GM21528 (cell line): ENCODE results near the gene POU6F2.
"Not testable (repeated sequence)": the region's sequence is repeated elsewhere in the genome, so short reads cannot be mapped to it uniquely, and the experiment has no call there.

Source experiments
- ATAC-seq: cut with Tn5 transposase; IDR thresholded peaks from one replicate; pipeline ENCODE4 v1.9.1; 2021; ENCODE audit warnings: mild to moderate bottlenecking, moderate library complexity; ENCODE audit not compliant: unreplicated experiment, low FRiP score

Gene POU6F2

DNA sequence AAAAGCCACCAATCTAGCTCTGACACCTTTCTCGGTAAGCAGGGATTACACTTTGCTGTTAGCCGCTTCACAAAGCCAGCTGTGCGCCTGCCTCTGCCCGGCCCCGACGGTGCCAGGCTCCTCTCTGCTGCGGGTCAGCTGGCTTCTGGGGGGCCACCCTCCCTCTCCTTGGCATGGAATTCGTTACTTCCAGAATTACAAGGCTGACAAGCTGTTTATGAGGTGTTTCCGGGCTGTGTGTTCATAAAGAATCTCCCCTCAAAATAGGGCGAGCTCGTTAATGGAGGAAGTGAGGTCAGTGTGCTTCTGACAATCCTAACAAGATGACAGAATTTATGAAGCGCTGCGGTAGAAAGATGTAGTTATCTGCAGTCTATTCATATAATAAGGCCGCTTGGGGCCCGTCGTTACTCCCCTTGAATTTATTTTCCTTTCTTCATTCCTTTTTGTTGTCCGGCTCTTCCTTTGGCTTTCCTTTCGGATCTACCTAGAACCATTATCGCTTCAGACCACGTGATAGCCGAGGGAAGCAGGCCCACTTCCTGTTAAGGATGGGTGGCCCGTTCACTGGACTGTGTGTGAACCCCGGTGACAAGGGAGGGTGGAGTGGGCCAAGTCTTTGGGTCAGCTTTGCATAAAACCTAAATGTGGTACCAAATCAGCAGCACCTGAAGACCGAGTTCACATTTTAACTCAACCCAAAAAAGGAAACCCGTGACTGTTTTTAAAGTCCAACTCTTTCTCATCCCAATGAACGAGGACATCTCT lies 315.5 kb downstream of the POU6F2 start:
- ATAC-seq, result no peak

DNA sequence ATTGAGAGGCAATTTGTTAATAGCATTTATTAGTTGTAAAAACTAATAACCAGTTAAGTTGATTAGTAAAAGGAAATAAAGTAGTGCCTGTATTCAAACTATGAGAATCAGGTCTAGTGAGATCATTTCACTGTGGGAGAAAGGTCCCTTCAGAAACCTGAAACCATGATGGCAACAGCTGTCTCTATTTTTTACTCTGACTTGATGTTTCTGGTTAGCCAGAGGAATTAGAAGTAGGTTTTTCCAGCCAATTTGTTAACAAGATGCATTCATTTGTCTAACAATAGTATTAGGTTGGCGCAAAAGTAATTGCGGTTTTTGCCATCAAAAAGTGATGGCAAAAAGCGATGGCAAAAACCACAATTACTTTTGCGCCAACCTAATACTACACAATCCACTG lies 316.3 kb downstream of the POU6F2 start:
- no peak for ATAC-seq

DNA sequence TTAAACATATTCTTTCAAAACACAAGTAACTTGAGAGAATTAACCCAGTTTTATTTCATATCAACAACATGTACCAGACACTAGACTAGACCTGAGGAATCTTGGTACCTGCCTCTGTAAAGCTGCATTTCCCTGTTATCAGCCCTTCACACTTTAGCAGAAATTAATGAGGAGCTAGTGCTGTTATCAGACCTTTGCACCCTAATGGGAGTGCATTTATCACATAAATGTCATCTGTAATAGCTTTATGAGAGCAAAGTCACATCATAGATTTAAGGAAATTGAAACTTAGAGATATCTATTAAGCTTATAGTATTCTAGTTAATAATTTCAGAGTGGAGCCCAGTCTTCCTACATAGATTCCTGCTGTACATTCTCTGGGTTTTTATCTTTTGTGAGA lies 318.1 kb downstream of the POU6F2 start:
- no peak for ATAC-seq

DNA sequence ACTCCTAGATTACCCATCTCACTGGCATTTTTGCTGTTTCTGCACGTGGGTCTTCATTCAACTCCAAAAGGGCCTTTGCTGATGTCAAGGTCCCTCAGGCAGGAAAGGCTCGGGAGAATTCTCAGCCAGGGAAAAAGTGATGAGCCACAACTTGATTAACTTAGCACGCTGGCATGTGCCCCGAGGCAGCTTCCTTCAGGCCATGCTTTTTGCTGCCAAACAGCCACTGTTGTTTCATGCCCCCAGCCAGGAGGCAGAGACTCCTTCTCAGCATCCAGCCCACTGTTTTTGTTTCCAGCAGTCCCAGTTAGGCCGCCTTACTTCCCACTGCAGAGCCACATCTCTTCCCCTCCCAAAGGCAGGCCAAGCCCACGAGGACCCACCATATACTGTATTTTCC lies 322.0 kb downstream of the POU6F2 start:
- no peak for ATAC-seq

GRCh38 chr7:39300276-39300675 lies 322.6 kb downstream of the POU6F2 start:
- no peak for ATAC-seq

DNA sequence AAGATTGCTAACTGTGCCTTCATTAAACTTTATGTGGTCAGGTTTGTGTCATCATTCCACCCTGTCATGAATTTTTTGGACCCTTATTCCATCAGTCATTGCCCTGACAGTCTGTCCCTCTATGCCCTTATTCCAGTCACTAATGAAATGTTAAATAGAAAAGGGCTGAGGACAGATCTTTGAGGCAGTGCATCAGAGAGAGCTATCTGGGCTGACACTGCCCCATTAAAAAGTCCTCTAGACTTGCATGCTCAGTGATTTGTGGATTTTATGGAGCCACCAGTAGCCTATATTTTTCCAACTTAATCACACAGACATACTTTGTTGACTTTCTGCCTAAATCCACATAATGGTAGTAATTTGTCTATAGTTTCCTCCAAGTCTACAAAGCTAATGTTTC lies 323.8 kb downstream of the POU6F2 start:
- no peak for ATAC-seq

- ATAC-seq, result no peak
Observed at GRCh38 chr7:39304178-39304577, 326.5 kb downstream of the POU6F2 start.

- ATAC-seq, result peak; percentile 52
Observed at GRCh38 chr7:39304668-39305405, 327.1 kb downstream of the POU6F2 start.

DNA sequence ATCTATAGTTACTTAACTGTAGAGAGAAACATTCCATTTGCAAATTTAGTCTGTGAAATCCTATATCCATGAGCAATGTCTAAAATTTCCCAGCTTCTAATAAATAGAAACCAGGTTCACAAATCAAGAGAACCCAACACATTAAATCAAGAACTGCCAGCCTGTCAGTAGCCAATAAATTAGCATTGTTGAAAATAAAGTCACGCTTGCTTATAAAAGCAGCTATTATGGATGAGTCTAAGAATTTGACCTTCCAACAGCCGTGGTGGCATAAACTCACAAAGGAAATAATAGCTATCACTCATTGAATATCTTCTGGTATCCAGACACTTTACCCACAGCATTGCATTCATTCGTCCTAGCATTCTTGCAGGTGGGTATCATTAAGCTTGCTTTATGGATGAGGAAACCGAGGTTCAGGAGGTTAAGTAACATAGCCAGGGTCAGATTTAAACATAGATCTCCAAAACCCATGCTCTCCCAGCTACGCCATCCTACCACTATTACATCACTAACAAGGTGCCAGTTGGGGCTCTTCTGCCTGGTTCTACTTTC lies 328.4 kb downstream of the POU6F2 start:
- ATAC-seq, result no peak

- no peak for ATAC-seq
Observed at GRCh38 chr7:39310699-39311098, 333.0 kb downstream of the POU6F2 start.

- no peak for ATAC-seq
Observed at GRCh38 chr7:39312254-39312989, 334.7 kb downstream of the POU6F2 start.

GRCh38 chr7:39313376-39313775 lies 335.7 kb downstream of the POU6F2 start:
- no peak for ATAC-seq

DNA sequence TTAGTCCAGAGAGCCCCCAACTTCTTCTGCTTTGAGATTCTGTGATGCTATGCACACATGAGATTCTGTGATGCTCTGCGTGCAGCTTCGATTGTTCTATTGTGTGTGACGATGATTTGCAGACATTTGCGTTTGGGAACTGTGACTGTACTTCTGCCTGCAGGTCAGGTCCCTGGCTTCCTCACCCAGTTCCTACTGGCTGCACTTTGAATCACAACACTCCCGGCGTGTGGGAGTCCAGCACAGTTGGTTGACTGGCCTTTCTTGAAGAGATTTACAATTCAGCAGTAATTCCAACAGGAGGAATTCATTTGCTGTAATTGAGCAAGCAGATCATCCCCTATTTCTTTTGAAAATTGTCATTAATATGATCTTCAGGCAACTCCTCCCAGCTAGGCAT lies 336.3 kb downstream of the POU6F2 start:
- ATAC-seq, result no peak

DNA sequence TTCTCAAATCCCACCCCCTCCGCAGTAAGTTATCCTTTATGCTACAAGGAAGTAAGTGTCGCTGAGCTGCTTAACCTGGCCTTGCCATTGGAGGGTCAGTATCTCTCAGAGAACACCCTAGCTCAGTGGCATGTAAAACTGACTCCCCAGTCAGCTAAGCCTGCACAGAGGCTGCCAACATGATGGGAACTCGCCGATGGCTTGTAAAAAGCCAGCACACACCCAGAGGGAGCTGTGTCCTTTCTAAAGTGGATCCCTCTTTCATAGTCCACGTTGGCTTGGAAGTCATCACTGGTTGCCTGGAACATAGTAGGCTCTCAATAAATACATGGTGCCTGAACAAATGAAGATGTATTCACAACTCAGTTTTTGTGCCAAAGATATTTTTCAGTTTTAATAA lies 339.4 kb downstream of the POU6F2 start:
- ATAC-seq, result no peak

DNA sequence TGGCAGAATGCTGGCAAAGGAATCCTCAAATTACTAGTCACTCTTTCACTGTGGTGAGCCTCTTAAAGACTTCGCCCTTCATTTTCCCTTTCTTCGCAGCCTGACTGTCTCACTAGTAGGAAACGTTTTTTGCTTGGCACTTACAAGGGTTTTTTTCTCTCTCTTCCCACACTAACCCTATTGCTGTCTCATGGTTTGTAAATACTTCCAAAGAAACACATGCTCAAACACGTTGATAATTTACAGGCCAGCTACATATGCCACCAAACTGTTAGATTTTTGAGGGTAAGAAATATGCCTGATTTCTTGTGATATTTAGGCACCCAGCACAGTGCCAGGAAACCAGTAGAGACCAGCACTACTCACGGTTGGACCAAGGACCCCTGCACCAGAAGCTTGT lies 340.2 kb downstream of the POU6F2 start:
- ATAC-seq, result no peak

- ATAC-seq, result no peak
Observed at GRCh38 chr7:39321245-39321644, 343.5 kb downstream of the POU6F2 start.

GRCh38 chr7:39321909-39322498 lies 344.3 kb downstream of the POU6F2 start:
- ATAC-seq, result no peak

DNA sequence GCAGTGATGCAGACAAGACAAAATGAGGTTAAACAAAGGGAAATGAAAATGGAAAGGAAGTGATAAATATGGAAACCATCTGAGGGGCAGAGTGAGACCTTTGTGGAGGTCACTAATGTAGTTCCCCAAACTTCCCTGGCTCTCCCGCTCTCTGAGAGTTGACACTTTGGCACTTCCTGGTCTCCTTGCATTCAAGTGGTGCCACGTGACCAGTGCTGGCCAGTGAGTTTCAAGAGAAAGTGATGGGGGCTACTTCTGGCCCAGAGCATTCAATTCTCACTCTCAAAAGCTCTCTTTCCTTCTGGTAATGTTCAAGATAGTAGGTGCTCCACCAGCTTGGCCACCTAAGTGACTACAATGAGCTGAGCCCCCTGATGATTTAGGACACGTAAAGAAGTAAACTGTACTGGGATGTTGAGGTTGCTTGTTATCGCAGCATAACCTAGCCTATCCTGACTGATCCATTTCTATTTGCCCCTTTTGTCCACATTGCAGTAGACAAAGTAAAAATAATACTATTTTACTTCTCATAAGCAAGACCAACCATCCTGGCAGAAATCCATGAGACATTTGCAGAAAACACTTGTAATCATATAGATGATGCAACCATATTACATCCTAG lies 346.5 kb downstream of the POU6F2 start:
- no peak for ATAC-seq

GRCh38 chr7:39331607-39332006 lies 353.9 kb downstream of the POU6F2 start:
- not testable (repeated sequence) for ATAC-seq

GRCh38 chr7:39332142-39332541 lies 354.4 kb downstream of the POU6F2 start:
- no peak for ATAC-seq
